OCI-LY7 (cell line): Measurements from ENCODE around the gene CDH23.

Source experiments
- EZH2phosphoT487 ChIP-seq: fragments of 200-600 bp; sonication (generic); IDR thresholded peaks from 2 replicates; pipeline ENCODE4 v1.6.1; 2018; ENCODE audit warnings: low read depth, borderline replicate concordance, mild to moderate bottlenecking, mixed run types, antibody characterized with exemption, low read length, moderate library complexity, mixed read lengths
- TF ChIP-seq, protein P1 (sequence below): fragments of 200-600 bp; sonication (generic); conservative IDR thresholded peaks from 2 replicates; pipeline ENCODE4 v1.5.1; 2014; ENCODE audit warnings: mild to moderate bottlenecking, antibody characterized with exemption, low read length, moderate library complexity, mixed read lengths

GRCh38 chr10:71618598-71618997, 221.9 kb downstream of the CDH23 start:
- TF ChIP-seq, protein P1, sequence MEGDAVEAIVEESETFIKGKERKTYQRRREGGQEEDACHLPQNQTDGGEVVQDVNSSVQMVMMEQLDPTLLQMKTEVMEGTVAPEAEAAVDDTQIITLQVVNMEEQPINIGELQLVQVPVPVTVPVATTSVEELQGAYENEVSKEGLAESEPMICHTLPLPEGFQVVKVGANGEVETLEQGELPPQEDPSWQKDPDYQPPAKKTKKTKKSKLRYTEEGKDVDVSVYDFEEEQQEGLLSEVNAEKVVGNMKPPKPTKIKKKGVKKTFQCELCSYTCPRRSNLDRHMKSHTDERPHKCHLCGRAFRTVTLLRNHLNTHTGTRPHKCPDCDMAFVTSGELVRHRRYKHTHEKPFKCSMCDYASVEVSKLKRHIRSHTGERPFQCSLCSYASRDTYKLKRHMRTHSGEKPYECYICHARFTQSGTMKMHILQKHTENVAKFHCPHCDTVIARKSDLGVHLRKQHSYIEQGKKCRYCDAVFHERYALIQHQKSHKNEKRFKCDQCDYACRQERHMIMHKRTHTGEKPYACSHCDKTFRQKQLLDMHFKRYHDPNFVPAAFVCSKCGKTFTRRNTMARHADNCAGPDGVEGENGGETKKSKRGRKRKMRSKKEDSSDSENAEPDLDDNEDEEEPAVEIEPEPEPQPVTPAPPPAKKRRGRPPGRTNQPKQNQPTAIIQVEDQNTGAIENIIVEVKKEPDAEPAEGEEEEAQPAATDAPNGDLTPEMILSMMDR, result no peak
- TF ChIP-seq EZH2phosphoT487, result no peak
